Caco-2 (cell line): ENCODE measurements around the gene TLE5. TPM values are rescaled to one million over a fixed set of nuclear protein-coding genes. Genes with fewer than 3 reads are reported as not detected.
"Not testable (repeated sequence)": the region's sequence is repeated elsewhere in the genome, so short reads cannot be mapped to it uniquely, and the experiment has no call there.

Experiments used
- BruUV-seq: library from RNA; stranded (reverse); fragments of 400-500 nt; replicated peaks from 2 replicates; lab custom pipeline; 2021; lab: Mats Ljungman, UMichigan
- CTCF ChIA-PET: fragments of 300-600 bp; sonication (Branson Sonifier 250); formaldehyde crosslinking; loops from one replicate; lab custom pipeline; 2022; ENCODE audit warnings: antibody characterized with exemption; lab: Charles Lee
- POLR2A ChIA-PET: fragments of 300-600 bp; sonication (Branson Sonifier 250); formaldehyde crosslinking; loops from one replicate; lab custom pipeline; 2022; ENCODE audit warnings: antibody characterized with exemption; lab: Charles Lee
- DNase-seq, 2 experiments: peaks; one replicate each; pipeline versions ENCODE4 v3.0.0 to v3.0.0-alpha.2; 2020 to 2022
- H3K27me3 ChIP-seq: replicated peaks from 2 replicates; pipeline ENCODE4 v1.6.0; 2011; ENCODE audit warnings: low read length; ENCODE audit not compliant: control insufficient read depth, insufficient read depth
- H3K36me3 ChIP-seq: 2 replicates; pipeline ENCODE4 v1.5.1; 2011; ENCODE audit warnings: low read length; ENCODE audit not compliant: control insufficient read depth, insufficient read depth
- H3K4me1 ChIP-seq: fragments of 250-450 bp; sonication (Bioruptor Pico); 2 replicates; pipeline ENCODE4 v1.5.1; 2020; ENCODE audit warnings: mild to moderate bottlenecking
- H3K4me3 ChIP-seq: 2 replicates; pipeline ENCODE4 v1.5.1; 2011; ENCODE audit warnings: low read depth, mild to moderate bottlenecking, control low read depth, low read length
- H3K9me3 ChIP-seq: fragments of 250-450 bp; sonication (Bioruptor Pico); 2 replicates; pipeline ENCODE4 v1.5.1; 2020; ENCODE audit warnings: mild to moderate bottlenecking, moderate library complexity
- H3K27ac Mint-ChIP-seq: one replicate; pipeline ENCODE4 v1.8.0; 2022; ENCODE audit warnings: mixed read lengths; ENCODE audit not compliant: unreplicated experiment
- H3K27me3 Mint-ChIP-seq: one replicate; pipeline ENCODE4 v1.8.0; 2022; ENCODE audit warnings: mixed read lengths; ENCODE audit not compliant: insufficient read depth, unreplicated experiment
- H3K36me3 Mint-ChIP-seq: one replicate; pipeline ENCODE4 v1.8.0; 2022; ENCODE audit warnings: mild to moderate bottlenecking, mixed read lengths; ENCODE audit not compliant: insufficient read depth, unreplicated experiment
- H3K4me1 Mint-ChIP-seq: one replicate; pipeline ENCODE4 v1.8.0; 2022; ENCODE audit warnings: low read depth, mixed read lengths; ENCODE audit not compliant: unreplicated experiment
- H3K4me3 Mint-ChIP-seq: one replicate; pipeline ENCODE4 v1.8.0; 2022; ENCODE audit warnings: mild to moderate bottlenecking, moderate library complexity, mixed read lengths; ENCODE audit not compliant: unreplicated experiment
- H3K9me3 Mint-ChIP-seq: one replicate; pipeline ENCODE4 v1.8.0; 2022; ENCODE audit warnings: mixed read lengths; ENCODE audit not compliant: unreplicated experiment
- intact Hi-C: fragments of 100-400 bp; cut with micrococcal nuclease; formaldehyde crosslinking; loops from one replicate; pipeline ENCODE4 v1.10.0; 2022; ENCODE audit not compliant: unreplicated experiment
- total RNA-seq: library from RNA; stranded (reverse); gene quantifications from 2 replicates; pipeline ENCODE4 v1.2.3, GENCODE V29; 2022
- TF ChIP-seq, protein P1 (sequence below), 2 experiments: fragments of 200-600 bp in 1 of 2; IDR thresholded peaks; 1 replicate in 1 of 2; 2 replicates in 1 of 2; pipeline versions ENCODE4 v1.5.1 to v1.8.0; 2011 to 2022; ENCODE audit warnings: antibody characterized with exemption in 1 of 2, control low read depth in 1 of 2, inconsistent platforms in 1 of 2, low read depth in 1 of 2, low read length in 1 of 2, mild to moderate bottlenecking in 1 of 2, moderate library complexity in 1 of 2; ENCODE audit not compliant: insufficient read depth in 1 of 2, severe bottlenecking in 1 of 2, unreplicated experiment in 1 of 2

The TLE5 gene
- total RNA-seq, 1 experiment from 2014 or later: 132 TPM

DNA sequence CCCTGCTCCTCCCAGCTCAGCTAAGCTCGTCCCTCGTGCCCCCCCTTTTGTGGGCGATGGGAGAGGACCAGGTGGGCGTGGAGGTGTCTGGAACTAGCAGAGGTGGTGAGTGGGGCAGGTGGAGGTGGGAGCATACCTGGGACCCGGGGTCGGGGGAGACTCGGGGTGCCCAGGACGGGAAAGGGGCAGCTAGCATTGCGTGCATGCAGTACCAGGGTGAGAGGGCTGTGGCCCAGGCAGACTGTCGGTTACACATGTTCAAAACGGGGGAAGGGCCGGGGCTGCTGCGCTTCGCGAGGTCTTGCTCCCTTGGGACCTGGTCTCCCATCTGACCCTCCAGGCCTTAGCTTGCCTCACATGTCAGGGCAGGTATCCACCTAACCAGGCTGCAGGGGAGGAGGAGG lies 9.1 kb downstream of the TLE5 start:
- POLR2A ChIA-PET: interaction anchor here (0.6 to 1.4 kb wide), 4 partner anchors 14 to 102 kb away, joined by 4 to 5 read pairs (median 4); no protein-coding TSS in a partner anchor
- Mint-ChIP-seq H3K4me1 (peaks cover 6% of the 10 kb centered on the region), H3K27ac (no peak overlapping the region), H3K4me3 (no peak overlapping the region), H3K27me3 (no peaks in the 10 kb centered on the region), H3K9me3 (no peaks in the 10 kb centered on the region), H3K36me3 (peaks cover 20% of the 10 kb centered on the region)
- DNase-seq: no peak
- H3K27me3 ChIP-seq: no peaks in the 10 kb centered on the region
- H3K4me3 ChIP-seq: no peak overlapping the region
- CTCF ChIA-PET: no interaction called here
- peaks cover 9% of the 10 kb centered on the region; the same call in 1 of the 2 replicates for H3K4me1 ChIP-seq
- no peaks in the 10 kb centered on the region for H3K36me3 ChIP-seq
- intact Hi-C loops: no loop called here
- no peaks in the 10 kb centered on the region for H3K9me3 ChIP-seq
- TF ChIP-seq, protein P1, sequence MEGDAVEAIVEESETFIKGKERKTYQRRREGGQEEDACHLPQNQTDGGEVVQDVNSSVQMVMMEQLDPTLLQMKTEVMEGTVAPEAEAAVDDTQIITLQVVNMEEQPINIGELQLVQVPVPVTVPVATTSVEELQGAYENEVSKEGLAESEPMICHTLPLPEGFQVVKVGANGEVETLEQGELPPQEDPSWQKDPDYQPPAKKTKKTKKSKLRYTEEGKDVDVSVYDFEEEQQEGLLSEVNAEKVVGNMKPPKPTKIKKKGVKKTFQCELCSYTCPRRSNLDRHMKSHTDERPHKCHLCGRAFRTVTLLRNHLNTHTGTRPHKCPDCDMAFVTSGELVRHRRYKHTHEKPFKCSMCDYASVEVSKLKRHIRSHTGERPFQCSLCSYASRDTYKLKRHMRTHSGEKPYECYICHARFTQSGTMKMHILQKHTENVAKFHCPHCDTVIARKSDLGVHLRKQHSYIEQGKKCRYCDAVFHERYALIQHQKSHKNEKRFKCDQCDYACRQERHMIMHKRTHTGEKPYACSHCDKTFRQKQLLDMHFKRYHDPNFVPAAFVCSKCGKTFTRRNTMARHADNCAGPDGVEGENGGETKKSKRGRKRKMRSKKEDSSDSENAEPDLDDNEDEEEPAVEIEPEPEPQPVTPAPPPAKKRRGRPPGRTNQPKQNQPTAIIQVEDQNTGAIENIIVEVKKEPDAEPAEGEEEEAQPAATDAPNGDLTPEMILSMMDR (IDR thresholded peaks at IDR 0.05; ENCODE audit: insufficient read depth in 1 of 2, low read depth in 1 of 2, low read length in 1 of 2, severe bottlenecking in 1 of 2, unreplicated experiment in 1 of 2): no peak
- TSS peak; percentile 87 for BruUV-seq

DNA sequence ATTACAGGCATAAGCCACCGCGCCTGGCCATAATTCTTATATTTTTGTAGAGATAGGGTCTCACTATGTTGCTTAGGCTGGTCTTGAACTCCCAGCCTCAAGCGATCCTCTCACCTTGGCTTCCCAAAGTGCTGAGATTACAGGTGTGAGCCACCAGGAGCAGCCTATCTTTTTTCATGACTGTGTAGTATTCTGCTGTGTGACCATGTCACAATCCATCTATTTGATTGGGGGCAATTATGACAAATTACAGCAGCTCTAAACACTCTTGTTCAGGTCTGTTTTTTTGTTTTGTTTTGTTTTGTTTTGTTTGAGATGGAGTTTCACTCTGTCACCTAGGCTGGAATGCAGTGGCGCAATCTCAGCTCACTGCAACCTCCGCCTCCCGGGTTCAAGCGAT lies 12.3 kb downstream of the TLE5 start:
- H3K9me3 Mint-ChIP-seq, CTCF ChIA-PET, H3K27ac Mint-ChIP-seq, H3K27me3 ChIP-seq, intact Hi-C loops, DNase-seq, H3K4me1 ChIP-seq, H3K4me3 ChIP-seq, H3K4me1 Mint-ChIP-seq, H3K4me3 Mint-ChIP-seq, H3K27me3 Mint-ChIP-seq, H3K36me3 Mint-ChIP-seq, H3K36me3 ChIP-seq, POLR2A ChIA-PET, H3K9me3 ChIP-seq, BruUV-seq: not testable (repeated sequence)

DNA sequence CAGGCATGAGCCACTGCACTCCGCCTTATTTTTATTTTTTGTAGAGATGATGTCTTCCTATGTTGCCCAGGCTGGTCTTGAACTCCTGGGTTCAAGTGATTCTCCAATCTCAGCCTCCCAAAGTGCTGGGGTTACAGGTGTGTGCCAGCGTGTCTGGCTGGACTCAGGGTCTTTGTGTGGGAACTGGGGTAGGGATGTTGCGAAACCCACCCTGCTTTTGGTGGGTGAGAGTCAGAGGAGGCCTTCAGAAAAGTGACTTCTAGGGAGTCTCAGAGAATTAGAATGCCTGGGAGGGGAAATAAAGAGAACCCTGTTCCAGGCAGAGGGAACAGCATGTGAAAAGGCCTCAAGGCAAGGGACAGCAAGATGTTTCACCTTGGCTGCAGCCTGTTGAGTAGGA lies 13.2 kb downstream of the TLE5 start:
- POLR2A ChIA-PET: no interaction called here
- H3K4me1 Mint-ChIP-seq: no peaks in the 10 kb centered on the region
- BruUV-seq: no TSS peak
- H3K27ac Mint-ChIP-seq: no peak overlapping the region
- intact Hi-C loops: no loop called here
- Histone ChIP-seq H3K36me3 (no peaks in the 10 kb centered on the region), H3K4me3 (no peak overlapping the region), H3K4me1 (no peaks in the 10 kb centered on the region), H3K27me3 (no peaks in the 10 kb centered on the region), H3K9me3 (no peaks in the 10 kb centered on the region)
- TF ChIP-seq, protein P1 (IDR thresholded peaks at IDR 0.05; ENCODE audit: insufficient read depth in 1 of 2, low read depth in 1 of 2, low read length in 1 of 2, severe bottlenecking in 1 of 2, unreplicated experiment in 1 of 2): no peak
- H3K36me3 Mint-ChIP-seq: no peaks in the 10 kb centered on the region
- CTCF ChIA-PET: no interaction called here
- H3K9me3 Mint-ChIP-seq: no peaks in the 10 kb centered on the region
- DNase-seq: no peak
- no peaks in the 10 kb centered on the region for H3K27me3 Mint-ChIP-seq
- H3K4me3 Mint-ChIP-seq: no peak overlapping the region

DNA sequence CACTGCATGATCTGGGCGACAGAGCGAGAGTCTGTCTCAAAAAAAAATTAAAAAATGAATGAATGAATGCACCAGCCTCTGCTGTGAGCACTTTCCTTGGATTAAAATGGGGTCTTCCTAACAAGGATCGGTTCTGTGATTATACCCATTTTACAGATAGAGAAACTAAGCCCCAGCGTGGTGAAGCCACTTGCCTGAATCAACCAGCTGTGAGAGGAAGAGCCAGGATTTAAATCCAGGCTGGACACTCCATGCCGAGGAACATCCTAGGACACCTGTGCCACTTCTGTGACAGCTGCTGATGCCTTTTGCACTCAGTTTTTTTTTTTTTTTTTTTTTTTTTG lies 14.1 kb downstream of the TLE5 start:
- CTCF ChIA-PET: interaction anchor here (0.7 kb wide), 1 partner anchor 62 kb away, joined by 3 read pairs; no protein-coding TSS in a partner anchor
- no peaks in the 10 kb centered on the region for H3K4me1 ChIP-seq
- DNase-seq: no peak
- Mint-ChIP-seq H3K27ac (no peak overlapping the region), H3K4me3 (no peak overlapping the region), H3K36me3 (no peaks in the 10 kb centered on the region), H3K4me1 (no peaks in the 10 kb centered on the region), H3K27me3 (no peaks in the 10 kb centered on the region), H3K9me3 (no peaks in the 10 kb centered on the region)
- H3K27me3 ChIP-seq: no peaks in the 10 kb centered on the region
- no peaks in the 10 kb centered on the region for H3K36me3 ChIP-seq
- BruUV-seq: no TSS peak
- TF ChIP-seq, protein P1 (IDR thresholded peaks at IDR 0.05; ENCODE audit: insufficient read depth in 1 of 2, low read depth in 1 of 2, low read length in 1 of 2, severe bottlenecking in 1 of 2, unreplicated experiment in 1 of 2): no peak
- no peak overlapping the region for H3K4me3 ChIP-seq
- intact Hi-C loops: no loop called here
- POLR2A ChIA-PET: no interaction called here
- no peaks in the 10 kb centered on the region for H3K9me3 ChIP-seq
